Dendritic cell treated with granulocyte-macrophage colony-stimulating factor and Interleukin-4, amounts not matched to agents 40 ng/mL and 50 ng/mL, for 4 days (primary cell): Measurements from ENCODE around the gene PHC3.

ENCODE experiments used
- H3K27ac Mint-ChIP-seq: one replicate; pipeline ENCODE4 v1.8.0; 2022; ENCODE audit warnings: mild to moderate bottlenecking, mixed read lengths
- H3K27me3 Mint-ChIP-seq: one replicate; pipeline ENCODE4 v1.8.0; 2022; ENCODE audit warnings: mild to moderate bottlenecking, mixed read lengths
- H3K36me3 Mint-ChIP-seq: one replicate; pipeline ENCODE4 v1.8.0; 2022; ENCODE audit warnings: low read depth, mixed read lengths
- H3K4me1 Mint-ChIP-seq: one replicate; pipeline ENCODE4 v1.8.0; 2022; ENCODE audit warnings: low read depth, mixed read lengths
- H3K4me3 Mint-ChIP-seq: one replicate; pipeline ENCODE4 v1.8.0; 2022; ENCODE audit warnings: mild to moderate bottlenecking, moderate library complexity, mixed read lengths
- H3K9me3 Mint-ChIP-seq: one replicate; pipeline ENCODE4 v1.8.0; 2022; ENCODE audit warnings: mixed read lengths
- intact Hi-C: fragments of 100-400 bp; cut with micrococcal nuclease; formaldehyde crosslinking; loops from one replicate; pipeline ENCODE4 v1.15.0; 2022

PHC3 gene

GRCh38 chr3:170163956-170164645 is 17.4 kb downstream of the PHC3 start:
- H3K27me3 Mint-ChIP-seq: no peaks in the 10 kb centered on the region
- no peak overlapping the region for H3K4me3 Mint-ChIP-seq
- H3K9me3 Mint-ChIP-seq: no peaks in the 10 kb centered on the region
- peaks cover 96% of the 10 kb centered on the region for H3K36me3 Mint-ChIP-seq
- H3K27ac Mint-ChIP-seq: no peak overlapping the region
- peaks cover 28% of the 10 kb centered on the region for H3K4me1 Mint-ChIP-seq
- intact Hi-C loops: no loop called here

- Mint-ChIP-seq H3K36me3 (peaks cover 94% of the 10 kb centered on the region), H3K9me3 (no peaks in the 10 kb centered on the region), H3K4me3 (no peak overlapping the region), H3K4me1 (peaks cover 28% of the 10 kb centered on the region), H3K27me3 (no peaks in the 10 kb centered on the region), H3K27ac (no peak overlapping the region)
- intact Hi-C loops: no loop called here
These were observed 18.9 kb downstream of the PHC3 start for GRCh38 chr3:170162630-170163029.

GRCh38 chr3:170162052-170162451 is 19.5 kb downstream of the PHC3 start:
- no peaks in the 10 kb centered on the region for H3K9me3 Mint-ChIP-seq
- peaks cover 89% of the 10 kb centered on the region for H3K36me3 Mint-ChIP-seq
- intact Hi-C loops: no loop called here
- no peak overlapping the region for H3K4me3 Mint-ChIP-seq
- no peak overlapping the region for H3K27ac Mint-ChIP-seq
- H3K4me1 Mint-ChIP-seq: peaks cover 28% of the 10 kb centered on the region
- no peaks in the 10 kb centered on the region for H3K27me3 Mint-ChIP-seq

GRCh38 chr3:170159933-170160332 is 21.6 kb downstream of the PHC3 start:
- Mint-ChIP-seq H3K27ac (no peak overlapping the region), H3K9me3 (no peaks in the 10 kb centered on the region), H3K36me3 (peaks cover 77% of the 10 kb centered on the region), H3K4me3 (no peak overlapping the region), H3K27me3 (no peaks in the 10 kb centered on the region), H3K4me1 (peaks cover 30% of the 10 kb centered on the region)
- intact Hi-C loops: no loop called here

GRCh38 chr3:170159459-170159858 is 22.1 kb downstream of the PHC3 start:
- H3K36me3 Mint-ChIP-seq: peaks cover 73% of the 10 kb centered on the region
- H3K4me1 Mint-ChIP-seq: peaks cover 30% of the 10 kb centered on the region
- intact Hi-C loops: no loop called here
- no peak overlapping the region for H3K27ac Mint-ChIP-seq
- H3K27me3 Mint-ChIP-seq: no peaks in the 10 kb centered on the region
- no peak overlapping the region for H3K4me3 Mint-ChIP-seq
- H3K9me3 Mint-ChIP-seq: no peaks in the 10 kb centered on the region

- Mint-ChIP-seq H3K36me3 (peaks cover 62% of the 10 kb centered on the region), H3K4me3 (no peak overlapping the region), H3K4me1 (peaks cover 22% of the 10 kb centered on the region), H3K9me3 (no peaks in the 10 kb centered on the region), H3K27ac (peak overlapping the region; percentile 39), H3K27me3 (no peaks in the 10 kb centered on the region)
- intact Hi-C loops: no loop called here
These were observed 25.9 kb downstream of the PHC3 start for GRCh38 chr3:170155604-170156003.

GRCh38 chr3:170154569-170155143 is 26.9 kb downstream of the PHC3 start:
- no peak overlapping the region for H3K4me3 Mint-ChIP-seq
- H3K4me1 Mint-ChIP-seq: peaks cover 22% of the 10 kb centered on the region
- peaks cover 58% of the 10 kb centered on the region for H3K36me3 Mint-ChIP-seq
- peak overlapping the region; percentile 39 for H3K27ac Mint-ChIP-seq
- intact Hi-C loops: no loop called here
- H3K27me3 Mint-ChIP-seq: no peaks in the 10 kb centered on the region
- H3K9me3 Mint-ChIP-seq: no peaks in the 10 kb centered on the region

GRCh38 chr3:170154084-170154483 is 27.4 kb downstream of the PHC3 start:
- intact Hi-C loops: no loop called here
- Mint-ChIP-seq H3K4me3 (no peak overlapping the region), H3K4me1 (peaks cover 27% of the 10 kb centered on the region), H3K27me3 (no peaks in the 10 kb centered on the region), H3K27ac (no peak overlapping the region), H3K9me3 (no peaks in the 10 kb centered on the region), H3K36me3 (peaks cover 52% of the 10 kb centered on the region)

- intact Hi-C loops: no loop called here
- Mint-ChIP-seq H3K36me3 (peaks cover 44% of the 10 kb centered on the region), H3K4me3 (no peak overlapping the region), H3K9me3 (no peaks in the 10 kb centered on the region), H3K27ac (no peak overlapping the region), H3K27me3 (no peaks in the 10 kb centered on the region), H3K4me1 (peaks cover 28% of the 10 kb centered on the region)
These were observed 30.0 kb downstream of the PHC3 start for GRCh38 chr3:170151536-170151935.

- Mint-ChIP-seq H3K4me1 (peaks cover 16% of the 10 kb centered on the region), H3K27ac (no peak overlapping the region)
- intact Hi-C loops: no loop called here
These were observed 32.5 kb downstream of the PHC3 start for GRCh38 chr3:170149016-170149415.

GRCh38 chr3:170145278-170145677 is 36.3 kb downstream of the PHC3 start:
- peaks cover 33% of the 10 kb centered on the region for H3K36me3 Mint-ChIP-seq
- intact Hi-C loops: no loop called here
- H3K27me3 Mint-ChIP-seq: no peaks in the 10 kb centered on the region
- no peak overlapping the region for H3K27ac Mint-ChIP-seq
- H3K9me3 Mint-ChIP-seq: no peaks in the 10 kb centered on the region
- peaks cover 6% of the 10 kb centered on the region for H3K4me1 Mint-ChIP-seq
- H3K4me3 Mint-ChIP-seq: no peak overlapping the region

More at GRCh38 chr3:170149016-170149415, 32.5 kb downstream of the PHC3 start:
- Mint-ChIP-seq H3K9me3 (no peaks in the 10 kb centered on the region), H3K36me3 (peaks cover 39% of the 10 kb centered on the region), H3K27me3 (no peaks in the 10 kb centered on the region), H3K4me3 (no peak overlapping the region)

- Mint-ChIP-seq H3K4me3 (no peak overlapping the region), H3K27me3 (no peaks in the 10 kb centered on the region), H3K4me1 (peaks cover 5% of the 10 kb centered on the region), H3K36me3 (peaks cover 32% of the 10 kb centered on the region), H3K9me3 (no peaks in the 10 kb centered on the region), H3K27ac (no peak overlapping the region)
- intact Hi-C loops: no loop called here
These were observed 37.1 kb downstream of the PHC3 start for GRCh38 chr3:170144437-170144843.

GRCh38 chr3:170142373-170142772 is 39.2 kb downstream of the PHC3 start:
- no peak overlapping the region for H3K4me3 Mint-ChIP-seq
- H3K36me3 Mint-ChIP-seq: peaks cover 40% of the 10 kb centered on the region
- H3K4me1 Mint-ChIP-seq: peaks cover 8% of the 10 kb centered on the region
- no peaks in the 10 kb centered on the region for H3K27me3 Mint-ChIP-seq
- intact Hi-C loops: no loop called here
- H3K9me3 Mint-ChIP-seq: no peaks in the 10 kb centered on the region
- no peak overlapping the region for H3K27ac Mint-ChIP-seq

- Mint-ChIP-seq H3K4me1 (peaks cover 8% of the 10 kb centered on the region), H3K27ac (no peak overlapping the region), H3K36me3 (peaks cover 61% of the 10 kb centered on the region), H3K4me3 (no peak overlapping the region), H3K27me3 (no peaks in the 10 kb centered on the region), H3K9me3 (peaks cover 8% of the 10 kb centered on the region)
- intact Hi-C loops: no loop called here
These were observed 43.5 kb downstream of the PHC3 start for GRCh38 chr3:170137986-170138385.

GRCh38 chr3:170132335-170132734 is 49.2 kb downstream of the PHC3 start:
- H3K9me3 Mint-ChIP-seq: peaks cover 8% of the 10 kb centered on the region
- H3K36me3 Mint-ChIP-seq: peaks cover 70% of the 10 kb centered on the region
- no peak overlapping the region for H3K27ac Mint-ChIP-seq
- no peaks in the 10 kb centered on the region for H3K27me3 Mint-ChIP-seq
- no peak overlapping the region for H3K4me3 Mint-ChIP-seq
- H3K4me1 Mint-ChIP-seq: peaks cover 14% of the 10 kb centered on the region
- intact Hi-C loops: no loop called here
